OCI-M1 (cell line): Measurements from ENCODE around the gene PRSS8.
"Not testable (repeated sequence)": the region's sequence is repeated elsewhere in the genome, so short reads cannot be mapped to it uniquely, and the experiment has no call there.

Experiments used
- DNase-seq: peaks from one replicate; lab custom pipeline; 2025; lab: John Stamatoyannopoulos, UW

Gene PRSS8

DNA sequence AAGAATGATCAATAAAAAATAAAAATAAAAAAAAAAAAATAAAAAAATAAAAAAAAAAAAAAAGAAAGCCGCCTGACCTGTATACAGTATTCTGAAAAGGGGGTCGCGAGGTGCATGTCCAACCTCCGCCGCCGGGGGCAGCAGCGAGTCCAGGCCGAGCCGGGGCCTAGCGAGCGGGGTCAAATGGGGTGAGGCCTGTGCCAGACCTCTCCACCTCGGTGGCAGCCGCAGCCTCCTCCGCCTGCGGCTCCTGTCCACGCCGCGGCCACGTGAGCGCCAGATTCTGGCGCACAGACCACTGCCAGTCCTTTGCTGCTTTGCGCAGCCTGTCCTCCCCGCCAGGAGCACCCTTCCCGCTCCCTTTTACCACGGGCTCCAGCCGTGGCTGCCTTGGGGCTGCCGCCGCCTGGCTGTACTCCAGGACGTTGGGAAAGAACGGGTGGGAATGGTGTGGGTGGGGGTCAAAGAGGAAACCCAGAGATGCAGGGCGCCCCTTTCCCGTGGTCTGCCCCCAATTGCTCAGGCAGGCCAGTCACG, 29.8 kb downstream of the PRSS8 start:
- peak; percentile 97 for DNase-seq

GRCh38 chr16:31100876-31101641, 34.5 kb downstream of the PRSS8 start:
- DNase-seq, result not testable (repeated sequence)

DNA sequence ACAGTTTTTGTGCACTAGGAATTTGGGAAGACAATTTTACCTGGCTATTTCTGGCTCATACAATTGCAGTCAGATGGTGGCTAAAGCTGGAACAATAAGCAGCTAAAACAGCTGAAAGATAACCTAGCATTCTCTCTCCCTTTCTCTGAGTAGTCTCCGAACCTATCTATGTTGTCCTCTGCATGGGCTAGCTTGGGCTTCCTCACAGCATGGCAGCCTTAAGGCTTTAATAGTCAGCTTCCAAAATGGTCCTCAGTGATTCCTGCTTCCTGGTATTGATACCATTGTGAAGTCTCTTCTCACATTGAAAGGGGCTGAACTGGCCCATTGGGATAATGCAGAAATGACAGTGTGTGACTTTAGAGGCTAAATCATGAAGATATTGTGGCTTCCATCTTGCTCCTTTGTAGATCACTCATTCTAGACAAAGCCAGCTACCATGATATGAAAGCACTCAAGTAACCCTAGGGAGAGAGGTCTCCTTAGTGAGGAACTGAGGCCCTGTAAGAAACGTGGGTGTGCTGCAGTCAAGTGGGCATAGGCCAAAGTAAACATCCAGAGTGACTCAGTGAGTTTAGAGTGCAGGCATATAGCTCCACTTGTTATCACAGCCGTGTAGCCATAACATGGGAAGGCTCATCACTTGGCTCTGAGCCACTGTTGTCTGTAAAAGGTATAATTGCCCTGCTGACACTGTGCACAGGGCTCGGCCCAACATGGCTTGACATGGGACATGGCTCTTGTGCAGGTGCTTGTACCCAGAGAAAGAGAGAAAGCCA, 35.5 kb downstream of the PRSS8 start:
- DNase-seq, result peak; percentile 21

DNA sequence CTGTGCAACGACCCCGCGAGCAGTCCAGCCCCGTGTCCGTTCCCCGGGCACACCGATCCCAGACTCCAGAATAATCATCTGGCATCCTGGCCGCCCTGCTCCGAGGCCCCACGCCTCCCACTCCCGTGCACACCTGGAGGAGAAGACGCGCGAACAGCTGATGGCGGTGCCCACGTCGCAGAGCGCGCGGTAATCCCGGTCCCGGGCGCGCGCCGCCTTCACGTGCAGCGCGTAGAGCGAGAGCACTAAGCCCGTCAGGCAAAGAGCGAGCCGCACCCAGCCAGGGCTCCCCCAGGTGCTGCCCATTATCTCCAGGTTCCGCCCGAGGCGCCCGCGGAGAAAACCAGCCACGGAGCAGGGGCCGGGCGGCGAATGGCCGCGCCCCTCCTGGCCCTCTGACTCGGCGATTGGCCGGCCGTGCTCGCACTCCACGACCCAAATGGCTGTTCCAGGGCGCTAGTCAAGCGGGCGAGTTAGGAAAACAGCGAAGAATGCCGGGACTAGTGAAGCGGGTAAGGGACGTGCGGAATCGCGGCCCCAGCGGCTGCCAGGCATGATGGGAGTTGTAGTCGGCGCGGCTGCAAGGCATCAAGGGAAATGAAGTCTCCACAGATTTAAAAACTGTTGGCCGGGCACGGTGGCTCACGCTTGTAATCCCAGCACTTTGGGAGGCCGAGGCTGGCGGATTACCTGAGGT, 41.0 kb downstream of the PRSS8 start, which contains the start of gene VKORC1:
TSS of gene VKORC1 (minus strand) at position 374 of the 697 bp plus-strand sequence. CDS start at position 306, 68 bp downstream.
- DNase-seq, result peak; percentile 99

DNA sequence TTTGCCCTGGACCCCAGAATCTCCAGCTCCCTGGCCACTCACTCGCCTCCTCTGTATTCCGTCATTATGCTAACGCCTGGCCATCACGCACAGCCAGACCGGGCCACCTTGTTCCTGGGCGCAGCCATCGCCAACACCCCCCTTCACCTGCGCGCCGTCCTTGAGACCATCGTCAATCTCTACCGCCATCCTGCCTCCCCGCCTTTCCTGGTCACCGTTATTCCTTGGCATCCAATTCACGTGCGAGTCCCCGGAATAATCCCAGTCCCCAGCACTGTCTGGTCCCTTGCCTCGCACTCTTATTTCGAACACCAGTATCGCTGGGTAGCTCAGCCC, 41.5 kb downstream of the PRSS8 start:
- DNase-seq, result peak; percentile 55

DNA sequence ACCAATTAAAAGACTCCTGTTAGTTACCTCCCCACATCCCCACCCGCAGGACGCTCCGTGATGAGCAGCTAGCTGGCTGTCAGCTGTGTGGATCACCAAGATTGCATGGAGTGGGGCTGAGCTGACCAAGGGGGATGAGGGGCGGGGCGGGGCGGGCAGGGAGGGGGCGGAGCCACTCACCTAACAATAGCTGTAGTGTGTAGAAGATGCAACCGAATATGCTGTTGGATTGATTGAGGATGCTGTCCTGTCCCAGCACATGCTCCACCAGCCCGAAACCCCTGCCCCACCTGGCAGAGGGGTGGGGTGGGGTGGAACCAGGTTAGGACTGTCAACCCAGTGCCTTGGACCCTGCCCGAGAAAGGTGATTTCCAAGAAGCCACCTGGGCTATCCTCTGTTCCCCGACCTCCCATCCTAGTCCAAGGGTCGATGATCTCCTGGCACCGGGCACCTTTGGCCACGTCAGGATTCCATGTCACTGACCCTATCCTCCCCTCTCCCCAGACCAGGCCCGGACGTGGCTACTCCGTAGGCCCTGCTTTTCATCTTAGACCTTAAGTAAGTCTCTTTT, 42.3 kb downstream of the PRSS8 start:
- peak; percentile 64 for DNase-seq

DNA sequence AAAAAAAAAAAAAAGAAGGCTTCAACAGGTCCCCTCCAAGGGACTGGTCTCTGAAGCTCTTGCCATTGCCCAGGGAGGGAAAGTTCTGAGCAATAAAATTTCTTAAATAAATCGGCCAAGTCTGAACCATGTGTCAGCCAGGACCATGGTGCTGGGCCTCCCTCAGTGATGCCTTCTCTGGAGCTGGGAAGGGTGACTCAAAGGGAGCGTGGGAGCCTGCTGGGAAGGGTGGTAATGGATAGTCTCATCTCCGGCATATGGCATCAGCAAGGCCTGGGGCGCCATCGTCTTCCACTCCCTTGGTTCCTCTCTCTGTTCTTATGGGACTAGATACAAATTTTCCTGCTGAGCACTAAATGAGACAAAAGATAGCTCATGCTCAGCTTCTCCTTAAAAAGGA, 43.2 kb downstream of the PRSS8 start:
- DNase-seq, result no peak

DNA sequence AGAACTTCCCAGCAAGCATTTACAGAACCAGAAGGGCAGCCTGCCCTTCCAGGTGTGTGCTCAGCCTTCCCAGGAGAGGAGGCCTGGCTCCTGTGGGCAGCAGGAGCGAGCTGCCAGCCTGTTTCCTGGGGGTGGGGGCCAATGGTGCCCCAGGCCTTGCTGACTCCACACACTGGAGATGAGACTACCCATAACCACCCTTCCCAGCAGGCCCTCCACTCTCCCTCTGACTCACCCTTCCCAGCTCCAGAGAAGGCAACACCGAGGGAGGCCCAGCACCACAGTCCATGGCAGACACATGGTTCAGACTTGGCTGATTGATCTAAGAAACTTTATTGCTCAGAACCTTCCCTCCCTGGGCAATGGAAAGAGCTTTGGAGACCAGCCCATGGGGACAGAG, 45.0 kb downstream of the PRSS8 start:
- DNase-seq, result no peak

DNA sequence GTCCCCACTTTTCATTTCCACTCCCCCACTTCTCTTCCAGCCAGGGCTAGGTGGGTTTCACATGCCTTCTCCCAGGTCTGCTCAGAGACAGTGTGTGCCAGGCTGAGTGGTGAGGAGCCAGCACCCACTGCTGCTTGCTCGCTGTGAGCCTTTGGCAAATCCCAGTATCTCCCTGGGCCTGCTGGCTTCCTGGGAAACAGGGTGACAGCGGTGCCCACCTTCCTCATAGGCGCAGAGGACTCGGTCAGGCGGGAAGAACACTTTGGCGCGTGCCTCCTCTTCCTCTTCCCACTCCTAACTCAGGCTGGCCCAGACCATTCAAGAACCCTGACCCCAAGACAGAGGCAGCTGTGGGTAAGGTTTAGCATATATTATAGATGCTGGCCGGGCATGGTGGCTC, 46.3 kb downstream of the PRSS8 start:
- DNase-seq, result no peak

GRCh38 chr16:31088459-31089183, 46.9 kb downstream of the PRSS8 start, which contains the start of gene PRSS53:
Gene PRSS53 (minus strand): TSS chr16:31088943. CDS start chr16:31088809, 134 bp downstream.
- no peak for DNase-seq

- DNase-seq, result no peak
These were observed 47.6 kb downstream of the PRSS8 start for GRCh38 chr16:31087971-31088370.

GRCh38 chr16:31087481-31087880, 48.0 kb downstream of the PRSS8 start:
- no peak for DNase-seq

- no peak for DNase-seq
These were observed 49.0 kb downstream of the PRSS8 start for GRCh38 chr16:31086629-31086906.

DNA sequence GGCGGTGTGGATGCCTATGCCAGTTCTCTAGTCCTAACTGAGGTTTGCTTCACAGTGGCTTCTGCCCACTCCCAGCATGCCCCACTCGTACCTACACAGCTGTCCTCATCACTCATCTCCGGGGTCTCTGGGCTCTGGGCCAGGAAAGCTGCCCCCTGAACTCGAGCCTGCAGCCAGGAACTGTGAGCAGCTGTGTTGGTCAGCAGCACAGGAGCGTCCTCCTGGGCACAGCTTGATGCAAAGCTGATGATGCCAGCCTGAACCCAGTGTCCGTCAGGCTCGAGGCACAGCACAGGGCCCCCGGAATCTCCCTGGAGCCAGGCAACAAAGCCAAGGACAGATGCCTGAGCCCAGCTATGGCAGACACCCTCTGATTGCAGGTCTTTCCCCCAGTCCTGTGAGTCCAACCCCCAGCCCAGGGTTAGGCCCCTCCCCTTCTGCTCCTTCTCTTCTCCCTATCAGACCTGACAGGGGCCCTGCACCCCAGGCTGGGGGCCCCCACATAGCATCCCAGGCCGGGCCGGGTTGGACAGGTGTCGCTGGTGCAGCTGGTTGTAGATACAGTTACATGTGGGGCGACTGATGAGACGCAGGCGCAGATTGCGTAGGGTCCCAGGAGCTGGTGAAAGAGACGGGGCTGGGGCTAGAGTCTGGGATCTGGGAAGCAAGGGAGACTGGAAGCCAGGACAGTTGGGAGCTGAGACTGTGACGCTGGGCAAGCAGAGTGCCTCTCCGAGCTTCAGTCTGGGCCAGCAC, 49.5 kb downstream of the PRSS8 start:
- no peak for DNase-seq

GRCh38 chr16:31085411-31085810, 50.1 kb downstream of the PRSS8 start:
- no peak for DNase-seq

- DNase-seq, result no peak
These were observed 50.8 kb downstream of the PRSS8 start for GRCh38 chr16:31084584-31085302.

GRCh38 chr16:31083981-31084380, 51.5 kb downstream of the PRSS8 start:
- DNase-seq, result no peak

- DNase-seq, result no peak
These were observed 52.0 kb downstream of the PRSS8 start for GRCh38 chr16:31083556-31083955.

GRCh38 chr16:31083081-31083480, 52.4 kb downstream of the PRSS8 start:
- DNase-seq, result no peak

DNA sequence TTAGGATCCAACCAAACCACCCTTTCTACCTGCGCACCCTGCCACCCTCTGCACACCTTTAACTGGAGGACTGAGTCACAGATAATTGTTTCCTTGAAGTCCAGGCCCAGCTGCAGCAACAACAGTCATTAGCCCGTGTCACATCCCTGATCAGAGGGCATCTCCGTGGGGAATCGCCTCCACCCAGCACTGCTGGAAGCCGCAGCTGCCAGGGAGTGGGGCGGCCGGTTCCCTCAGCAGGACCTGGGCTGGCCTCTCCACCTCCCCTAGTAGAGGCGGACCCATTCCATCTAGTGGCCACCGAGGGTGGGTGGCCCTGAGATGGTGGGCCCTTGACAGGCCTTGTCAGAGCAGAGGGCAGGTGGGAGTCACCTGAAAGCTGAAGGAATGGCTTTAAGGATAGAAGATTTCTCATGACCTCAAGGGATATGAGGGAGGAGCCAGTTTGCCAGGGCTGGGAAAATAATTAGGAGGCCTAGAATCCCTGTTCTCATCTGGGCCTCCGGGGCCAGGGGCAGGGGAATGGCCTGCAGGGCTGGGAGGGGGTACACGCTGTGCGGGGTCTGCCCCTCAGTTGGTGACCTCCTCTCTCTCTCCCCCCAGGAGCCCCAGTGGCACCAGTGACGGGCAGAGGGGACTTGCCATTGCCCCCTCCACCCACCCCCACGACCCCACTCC, 53.0 kb downstream of the PRSS8 start:
- DNase-seq, result no peak
